ENCODE results near the gene HECW1.

HECW1 gene

DNA sequence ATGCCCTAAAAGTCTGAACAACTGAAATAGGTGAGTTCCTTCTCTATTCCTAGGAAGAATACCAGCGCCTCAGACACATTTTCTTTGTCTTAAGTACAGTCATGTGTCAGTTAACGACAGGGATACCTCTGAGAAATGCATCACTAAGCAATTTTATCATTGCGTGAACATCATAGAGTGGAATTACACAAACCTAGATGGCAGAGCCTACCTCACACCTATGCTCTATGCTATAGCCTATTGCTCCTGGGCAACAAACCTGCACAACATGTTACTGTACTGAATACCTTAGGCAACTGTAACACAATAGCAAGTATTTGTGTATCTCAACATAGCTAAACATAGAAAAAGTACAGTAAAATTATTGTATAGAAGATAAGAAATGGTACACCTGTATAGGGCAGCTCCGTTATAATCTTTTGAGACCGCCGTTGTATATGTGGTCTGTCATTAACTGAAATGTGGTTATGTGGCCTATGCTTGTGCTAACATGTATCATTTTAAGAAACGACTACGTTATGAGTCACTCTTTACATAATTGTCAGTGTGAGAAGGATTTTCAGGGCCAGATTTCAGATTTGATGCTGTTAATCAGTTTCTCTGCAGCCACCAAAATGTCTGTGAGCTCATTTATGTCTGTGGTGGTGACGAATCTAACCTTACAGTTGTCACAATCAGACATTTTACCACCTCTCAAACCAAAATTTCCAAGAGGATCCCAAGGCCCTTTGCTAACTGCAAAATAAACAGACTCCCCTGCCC, 404.3 kb downstream of the HECW1 start:
- no peak for TF ChIP-seq POLR2AphosphoS5 (IDR thresholded peaks at IDR 0.05; ENCODE audit: low read depth, low read length)
- TF ChIP-seq TAF1 (IDR thresholded peaks at IDR 0.05; ENCODE audit: borderline replicate concordance, insufficient read depth, low read length) = no peak
- no peak for TF ChIP-seq FOXP2 (optimal IDR thresholded peaks at IDR 0.05; ENCODE audit: borderline replicate concordance, extremely low read depth, extremely low read length, insufficient read depth)
- TF ChIP-seq, protein P1, sequence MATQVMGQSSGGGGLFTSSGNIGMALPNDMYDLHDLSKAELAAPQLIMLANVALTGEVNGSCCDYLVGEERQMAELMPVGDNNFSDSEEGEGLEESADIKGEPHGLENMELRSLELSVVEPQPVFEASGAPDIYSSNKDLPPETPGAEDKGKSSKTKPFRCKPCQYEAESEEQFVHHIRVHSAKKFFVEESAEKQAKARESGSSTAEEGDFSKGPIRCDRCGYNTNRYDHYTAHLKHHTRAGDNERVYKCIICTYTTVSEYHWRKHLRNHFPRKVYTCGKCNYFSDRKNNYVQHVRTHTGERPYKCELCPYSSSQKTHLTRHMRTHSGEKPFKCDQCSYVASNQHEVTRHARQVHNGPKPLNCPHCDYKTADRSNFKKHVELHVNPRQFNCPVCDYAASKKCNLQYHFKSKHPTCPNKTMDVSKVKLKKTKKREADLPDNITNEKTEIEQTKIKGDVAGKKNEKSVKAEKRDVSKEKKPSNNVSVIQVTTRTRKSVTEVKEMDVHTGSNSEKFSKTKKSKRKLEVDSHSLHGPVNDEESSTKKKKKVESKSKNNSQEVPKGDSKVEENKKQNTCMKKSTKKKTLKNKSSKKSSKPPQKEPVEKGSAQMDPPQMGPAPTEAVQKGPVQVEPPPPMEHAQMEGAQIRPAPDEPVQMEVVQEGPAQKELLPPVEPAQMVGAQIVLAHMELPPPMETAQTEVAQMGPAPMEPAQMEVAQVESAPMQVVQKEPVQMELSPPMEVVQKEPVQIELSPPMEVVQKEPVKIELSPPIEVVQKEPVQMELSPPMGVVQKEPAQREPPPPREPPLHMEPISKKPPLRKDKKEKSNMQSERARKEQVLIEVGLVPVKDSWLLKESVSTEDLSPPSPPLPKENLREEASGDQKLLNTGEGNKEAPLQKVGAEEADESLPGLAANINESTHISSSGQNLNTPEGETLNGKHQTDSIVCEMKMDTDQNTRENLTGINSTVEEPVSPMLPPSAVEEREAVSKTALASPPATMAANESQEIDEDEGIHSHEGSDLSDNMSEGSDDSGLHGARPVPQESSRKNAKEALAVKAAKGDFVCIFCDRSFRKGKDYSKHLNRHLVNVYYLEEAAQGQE (IDR thresholded peaks at IDR 0.05; ENCODE audit: insufficient read depth in 1 of 2, low read depth in 2 of 2, low read length in 2 of 2) = no peak
- no peak for TF ChIP-seq SIN3A (IDR thresholded peaks at IDR 0.05; ENCODE audit: borderline replicate concordance, insufficient read depth, low read length)

DNA sequence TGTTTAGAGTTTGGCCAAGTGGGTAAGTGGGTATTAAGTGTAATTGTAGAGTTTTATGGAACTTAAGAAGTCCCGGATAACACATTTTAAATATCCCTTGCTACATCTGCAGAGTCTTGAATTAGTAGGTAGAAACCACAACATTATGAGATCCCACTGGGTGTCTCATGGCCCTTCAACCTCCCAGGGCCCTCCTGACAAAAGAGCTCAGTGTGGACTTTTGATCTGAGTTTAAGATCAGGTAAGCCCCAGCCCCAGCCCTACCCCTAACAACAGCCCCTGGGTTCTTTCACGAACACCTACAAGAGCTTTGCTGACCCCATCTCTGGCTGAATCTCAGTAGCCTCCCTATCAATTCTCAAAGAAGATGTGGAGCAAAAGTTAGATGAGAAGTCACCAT, 405.0 kb downstream of the HECW1 start:
- TF ChIP-seq FOXP2 (optimal IDR thresholded peaks at IDR 0.05; ENCODE audit: borderline replicate concordance, extremely low read depth, extremely low read length, insufficient read depth) (no peak), POLR2AphosphoS5 (IDR thresholded peaks at IDR 0.05; ENCODE audit: low read depth, low read length) (no peak), SIN3A (IDR thresholded peaks at IDR 0.05; ENCODE audit: borderline replicate concordance, insufficient read depth, low read length) (no peak)

DNA sequence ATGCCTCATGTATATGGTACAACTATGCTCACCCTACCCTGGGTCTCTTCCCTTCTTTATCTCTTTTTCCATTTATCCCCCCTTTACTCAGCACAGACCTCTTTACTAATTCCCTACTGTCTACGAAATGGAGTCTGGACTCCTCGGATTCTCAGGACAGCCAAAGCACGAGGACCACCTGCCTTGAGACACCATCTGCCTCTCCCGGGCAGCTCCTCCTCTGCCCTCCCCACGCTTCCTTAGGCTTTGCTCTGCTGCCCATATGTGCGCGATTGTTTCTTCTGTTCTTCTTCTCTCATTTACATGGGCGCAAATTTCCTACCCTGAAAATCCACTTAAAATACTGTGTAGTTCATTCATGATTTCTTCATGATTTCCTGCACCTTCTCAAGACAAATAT, 407.8 kb downstream of the HECW1 start:
- TF ChIP-seq TAF1 (IDR thresholded peaks at IDR 0.05; ENCODE audit: borderline replicate concordance, insufficient read depth, low read length) (no peak), FOXP2 (optimal IDR thresholded peaks at IDR 0.05; ENCODE audit: borderline replicate concordance, extremely low read depth, extremely low read length, insufficient read depth) (no peak)

DNA sequence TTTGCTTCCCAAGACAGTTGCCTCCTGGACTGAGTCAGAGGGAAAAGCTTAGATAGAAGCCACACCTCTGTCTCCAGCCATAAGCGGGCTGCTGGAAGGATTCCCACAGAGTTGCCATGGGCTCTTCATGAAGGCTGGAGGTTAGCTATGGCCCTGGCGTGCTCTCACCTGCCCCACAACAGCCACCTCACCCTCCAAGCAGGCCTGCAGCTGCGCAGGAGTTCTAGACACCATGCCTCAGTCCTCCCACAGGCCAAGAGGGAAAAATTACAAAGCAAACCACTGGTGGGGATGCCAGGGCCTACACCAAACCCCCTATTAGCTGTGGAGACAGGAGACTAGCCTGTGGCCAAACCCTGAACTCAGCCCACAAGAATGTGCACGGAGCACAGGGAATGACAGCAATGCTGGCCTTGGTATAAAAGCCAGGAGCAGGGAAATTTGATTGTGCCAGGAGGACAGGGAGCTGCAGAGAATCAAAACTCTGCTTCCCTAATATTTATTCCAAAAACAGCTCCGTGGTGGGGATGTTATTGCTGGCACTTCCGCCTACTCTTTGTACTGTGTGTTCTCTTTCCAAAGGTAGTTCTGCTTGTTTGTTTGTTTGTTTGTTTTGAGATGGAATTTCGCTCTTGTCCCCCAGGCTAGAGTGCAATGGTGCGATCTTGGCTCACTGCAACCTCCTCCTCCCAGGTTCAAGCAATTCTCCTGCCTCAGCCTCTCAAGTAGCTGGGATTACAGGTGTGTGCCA, 410.1 kb downstream of the HECW1 start:
- TF ChIP-seq POLR2AphosphoS5 (IDR thresholded peaks at IDR 0.05; ENCODE audit: low read depth, low read length) = no peak
- no peak for TF ChIP-seq SIN3A (IDR thresholded peaks at IDR 0.05; ENCODE audit: borderline replicate concordance, insufficient read depth, low read length)
- TF ChIP-seq FOXP2 (optimal IDR thresholded peaks at IDR 0.05; ENCODE audit: borderline replicate concordance, extremely low read depth, extremely low read length, insufficient read depth) = no peak
- TF ChIP-seq, protein P1 (IDR thresholded peaks at IDR 0.05; ENCODE audit: insufficient read depth in 1 of 2, low read depth in 2 of 2, low read length in 2 of 2) = no peak
- TF ChIP-seq TAF1 (IDR thresholded peaks at IDR 0.05; ENCODE audit: borderline replicate concordance, insufficient read depth, low read length) = no peak

DNA sequence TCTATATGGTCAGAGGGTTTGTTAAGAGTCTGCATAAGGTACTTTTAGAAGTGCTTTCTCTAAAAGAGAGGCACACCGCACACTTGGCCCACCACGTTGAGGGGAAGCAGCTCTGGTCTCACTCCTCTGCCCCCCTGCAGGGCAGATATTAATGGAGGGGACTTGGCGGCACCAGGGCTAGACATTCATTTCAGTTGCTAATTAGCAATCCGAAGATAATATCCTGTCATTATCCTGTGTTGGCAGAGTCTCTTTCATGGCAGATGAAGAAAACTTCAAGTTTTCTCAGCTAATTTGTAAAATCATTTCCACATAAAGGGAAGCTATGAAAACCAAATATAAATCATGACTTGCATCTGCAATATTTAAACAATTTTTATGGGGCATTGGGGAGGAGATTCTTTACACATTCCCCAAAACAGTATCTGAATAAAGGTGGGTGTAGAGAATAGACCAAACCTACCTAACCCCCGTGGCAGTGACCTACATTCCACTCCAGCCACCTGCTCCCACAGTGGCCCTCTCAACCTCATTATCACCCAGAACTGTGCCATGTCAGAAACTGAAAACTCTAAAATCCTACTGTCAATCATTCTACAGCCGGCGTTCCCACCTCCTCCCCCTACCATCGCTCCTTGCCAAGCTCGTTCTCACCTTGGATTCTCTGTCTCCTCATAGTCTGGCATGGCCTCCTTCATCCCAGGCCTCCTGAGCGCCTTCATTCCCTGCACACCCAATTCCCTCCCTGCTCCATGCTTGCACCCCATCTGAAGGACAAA, 416.3 kb downstream of the HECW1 start:
- TF ChIP-seq SIN3A (IDR thresholded peaks at IDR 0.05; ENCODE audit: borderline replicate concordance, insufficient read depth, low read length) (no peak), POLR2AphosphoS5 (IDR thresholded peaks at IDR 0.05; ENCODE audit: low read depth, low read length) (no peak), FOXP2 (optimal IDR thresholded peaks at IDR 0.05; ENCODE audit: borderline replicate concordance, extremely low read depth, extremely low read length, insufficient read depth) (no peak), TAF1 (IDR thresholded peaks at IDR 0.05; ENCODE audit: borderline replicate concordance, insufficient read depth, low read length) (no peak)
- TF ChIP-seq, protein P1 (IDR thresholded peaks at IDR 0.05; ENCODE audit: insufficient read depth in 1 of 2, low read depth in 2 of 2, low read length in 2 of 2) = no peak
